Thyroid gland (tissue), 4 donors: ENCODE data around the gene KDF1. TPM values are rescaled to one million over a fixed set of nuclear protein-coding genes. Genes with fewer than 3 reads are reported as not detected.

Source experiments
- DNase-seq, 2 donors: peaks; one replicate each; pipeline ENCODE4 v3.0.0-alpha.2; 2019
- H3K27ac ChIP-seq, 3 donors: fragments of 200-600 bp; sonication (generic); 1 replicate in 2 of 3; 2 replicates in 1 of 3; pipeline ENCODE4 v1.5.1; 2016 to 2019; ENCODE audit warnings: mild to moderate bottlenecking in 1 of 3, moderate library complexity in 1 of 3
- H3K27me3 ChIP-seq: fragments of 200-600 bp; sonication (generic); one replicate; pipeline ENCODE4 v1.5.1; 2019
- H3K36me3 ChIP-seq, 2 donors: fragments of 200-600 bp; sonication (generic); one replicate each; pipeline ENCODE4 v1.5.1; 2016 to 2019
- H3K4me1 ChIP-seq, 2 donors: fragments of 200-600 bp; sonication (generic); one replicate each; pipeline ENCODE4 v1.5.1; 2017 to 2019
- H3K4me3 ChIP-seq, 3 donors: fragments of 200-600 bp; sonication (generic); replicated peaks in 1 of 3; 1 replicate in 2 of 3; 2 replicates in 1 of 3; pipeline ENCODE4 v1.5.1; 2016; ENCODE audit warnings: mild to moderate bottlenecking in 1 of 3
- H3K9me3 ChIP-seq: fragments of 200-600 bp; sonication (generic); one replicate; pipeline ENCODE4 v1.5.1; 2017
- CTCF ChIP-seq, 6 experiments: fragments of 200-600 bp in 3 of 6; fragments of 450-650 bp in 3 of 6; sonication (generic) in 3 of 6; IDR thresholded peaks; one replicate each; pipeline ENCODE4 v1.5.1; 2016 to 2019; ENCODE audit warnings: antibody characterized with exemption in 6 of 6, mild to moderate bottlenecking in 2 of 6, inconsistent platforms in 1 of 6, moderate library complexity in 1 of 6
- POLR2A ChIP-seq, 2 donors: fragments of 450-650 bp; IDR thresholded peaks; one replicate each; pipeline ENCODE4 v1.6.1; 2017; ENCODE audit warnings: antibody characterized with exemption in 2 of 2, mild to moderate bottlenecking in 2 of 2, moderate library complexity in 1 of 2
- WGBS, 2 donors: methylation state at CpG; one replicate each; pipeline ENCODE4 v1.1.5; 2017; 5-methylcytosine and 5-hydroxymethylcytosine counted together
- intact Hi-C: fragments of 100-400 bp; cut with DNase I; formaldehyde crosslinking; loops from one replicate; pipeline ENCODE4 v1.15.1; 2023
- total RNA-seq, 4 donors: library from RNA; depleted of rRNA; stranded (reverse); fragments of >200 nt; gene quantifications; one replicate each; pipeline ENCODE4 v1.2.3, GENCODE V29; 2016

Gene KDF1
- total RNA-seq = 10 to 100 TPM; 13.2 to 30.3 (median 22.6) TPM

GRCh38 chr1:26959722-26960624 lies at the start of gene KDF1:
Gene KDF1, minus strand, starts transcription at chr1:26960468. Its CDS starts 8,088 bp downstream, at chr1:26952380.
- peaks cover 16% of the 10 kb centered on the region in 2 donors for H3K4me1 ChIP-seq
- H3K36me3 ChIP-seq = no peaks in the 10 kb centered on the region
- peak within 1 kb of the TSS; percentile 70 to 98 (median 77) for H3K4me3 ChIP-seq
- DNase-seq = peak; percentile 91 to 92
- WGBS, 2 donors = 0 to 3% methylated on average over 7 to 31 of the region's 86 CpGs
- H3K27ac ChIP-seq = peak within 1 kb of the TSS in 2 of 3 donors; percentile 12 to 51
- TF ChIP-seq POLR2A (IDR thresholded peaks at IDR 0.05) (peak in 1 of 2 donors; percentile 77), CTCF (IDR thresholded peaks at IDR 0.05) (peak in 4 of 6 experiments; percentile 22 to 38 (median 30))
- H3K27me3 ChIP-seq = no peaks in the 10 kb centered on the region
- H3K9me3 ChIP-seq = no peaks in the 10 kb centered on the region
- intact Hi-C loops = no loop called here

- H3K4me3 ChIP-seq = no peak overlapping the region
- no peaks in the 10 kb centered on the region for H3K27me3 ChIP-seq
- DNase-seq = peak; percentile 91 to 93
- no peaks in the 10 kb centered on the region for H3K9me3 ChIP-seq
- WGBS, 2 donors = 9 to 39% methylated on average over 3 to 6 of the region's 6 CpGs
- peaks cover 64 to 72% of the 10 kb centered on the region in 2 donors for H3K4me1 ChIP-seq
- intact Hi-C loops = no loop called here
- peak overlapping the region; percentile 86 to 98 (median 94) for H3K27ac ChIP-seq
- no peaks in the 10 kb centered on the region for H3K36me3 ChIP-seq
- TF ChIP-seq POLR2A (IDR thresholded peaks at IDR 0.05) (peak in 1 of 2 donors; percentile 56), CTCF (IDR thresholded peaks at IDR 0.05) (peak in 2 of 6 experiments; percentile 11 to 43)
These were observed 49.4 kb upstream of the KDF1 start for GRCh38 chr1:27009601-27010197.

DNA sequence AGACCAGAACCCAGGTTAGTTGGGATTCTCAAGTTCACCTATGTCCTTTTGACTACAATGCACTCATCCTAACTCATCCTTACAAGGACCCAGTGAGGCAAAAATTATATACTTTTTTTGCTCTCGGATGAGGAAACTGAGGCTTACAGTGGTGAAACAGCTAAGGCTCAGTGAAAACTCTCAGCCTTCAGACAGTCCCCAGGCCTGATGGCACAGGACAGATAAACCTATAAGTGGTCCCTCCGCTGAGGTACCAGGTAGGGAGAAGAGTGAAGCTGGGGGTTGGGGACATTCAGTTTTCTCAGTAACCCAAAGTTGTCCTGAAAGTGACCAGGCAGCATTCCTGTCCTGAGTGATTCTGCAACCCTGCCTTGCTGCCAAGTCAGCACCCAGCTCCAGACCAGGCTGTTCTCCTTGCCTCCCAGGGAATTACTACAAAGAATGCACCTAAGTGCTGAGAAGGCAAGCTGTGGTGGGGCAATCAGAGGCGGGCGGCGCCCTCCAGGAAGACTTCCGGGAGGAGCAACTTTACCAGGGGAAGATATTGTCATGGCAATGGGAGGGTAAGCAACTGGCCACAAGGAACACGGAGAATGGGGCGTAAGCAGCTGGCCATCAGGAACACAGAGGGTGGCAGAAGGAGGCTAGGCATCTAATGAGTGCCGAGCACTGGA lies 47.8 kb upstream of the KDF1 start:
- DNase-seq = peak; percentile 94
- Histone ChIP-seq H3K36me3 (no peaks in the 10 kb centered on the region), H3K4me3 (no peak overlapping the region), H3K9me3 (no peaks in the 10 kb centered on the region), H3K27ac (peak overlapping the region; percentile 86 to 98 (median 94)), H3K27me3 (no peaks in the 10 kb centered on the region), H3K4me1 (peaks cover 79 to 88% of the 10 kb centered on the region in 2 donors)
- intact Hi-C loops = no loop called here
- 36 to 38% methylated on average over 9 of the region's 9 CpGs for WGBS, 2 donors
- TF ChIP-seq POLR2A (IDR thresholded peaks at IDR 0.05) = peak in 1 of 2 donors; percentile 74
- TF ChIP-seq CTCF (IDR thresholded peaks at IDR 0.05) = peak in 1 of 6 experiments; percentile 2

GRCh38 chr1:27006683-27007082 lies 46.4 kb upstream of the KDF1 start:
- intact Hi-C loops = no loop called here
- Histone ChIP-seq H3K36me3 (no peaks in the 10 kb centered on the region), H3K4me1 (peaks cover 70 to 79% of the 10 kb centered on the region in 2 donors), H3K27me3 (no peaks in the 10 kb centered on the region), H3K9me3 (no peaks in the 10 kb centered on the region), H3K4me3 (no peak overlapping the region), H3K27ac (peak overlapping the region in 2 of 3 donors; percentile 44 to 98)
- 66 to 77% methylated on average over 7 to 8 of the region's 13 CpGs for WGBS, 2 donors
- DNase-seq = peak; percentile 67 to 69
- no peak for TF ChIP-seq POLR2A (IDR thresholded peaks at IDR 0.05)
